Urinary bladder (tissue), 4 donors: ENCODE measurements around the gene NCK2. TPM values are rescaled to one million over a fixed set of nuclear protein-coding genes. Genes with fewer than 3 reads are reported as not detected.
A peak's percentile ranks its signal among the peaks of the same experiment; 100 is the strongest.

Source experiments
- DNase-seq: peaks from one replicate; pipeline ENCODE4 v3.0.0-alpha.2; 2015; ENCODE audit errors: extremely low spot score
- H3K27ac ChIP-seq: one replicate; pipeline ENCODE4 v1.5.1; 2013; ENCODE audit warnings: low read depth, mild to moderate bottlenecking, moderate library complexity
- H3K36me3 ChIP-seq: one replicate; pipeline ENCODE4 v1.6.1; 2013; ENCODE audit warnings: mild to moderate bottlenecking, moderate library complexity; ENCODE audit not compliant: insufficient read depth
- H3K4me1 ChIP-seq: one replicate; pipeline ENCODE4 v1.6.1; 2013; ENCODE audit warnings: mild to moderate bottlenecking, moderate library complexity; ENCODE audit not compliant: insufficient read depth
- H3K4me3 ChIP-seq: one replicate; pipeline ENCODE4 v1.5.1; 2013; ENCODE audit warnings: low read depth, low read length
- WGBS: extraction: QIAGEN DNeasy Blood & Tissue Kit; methylation state at CpG from one replicate; pipeline ENCODE4 v1.1.7; 2013; 5-methylcytosine and 5-hydroxymethylcytosine counted together
- polyA plus RNA-seq: library from polyadenylated mRNA; stranded (reverse); fragments of 200-250 nt; gene quantifications from one replicate; pipeline ENCODE4 v1.2.3, GENCODE V29; 2013
- total RNA-seq: library from RNA; depleted of rRNA; stranded (reverse); fragments of >200 nt; gene quantifications from one replicate; pipeline ENCODE4 v1.2.3, GENCODE V29; 2014
- donor health status: healthy with polysubstance abuse.
- donor health status: healthy.

NCK2 gene
- total and polyA plus RNA-seq, 2 donors: 31.5 to 64.8 TPM

- Histone ChIP-seq H3K4me3 (no peak overlapping the region), H3K27ac (peak overlapping the region; percentile 54), H3K4me1 (peaks cover 3% of the 10 kb centered on the region), H3K36me3 (no peaks in the 10 kb centered on the region)
- no peak for DNase-seq
- 39% methylated on average over 11 of the region's 11 CpGs for WGBS
These were observed 45.2 kb downstream of the NCK2 start for GRCh38 chr2:105789745-105790460.

GRCh38 chr2:105790461-105791149 is 45.9 kb downstream of the NCK2 start:
- no peak for DNase-seq
- WGBS: 66% methylated on average over 10 of the region's 10 CpGs
- Histone ChIP-seq H3K4me1 (peaks cover 3% of the 10 kb centered on the region), H3K4me3 (no peak overlapping the region), H3K27ac (peak overlapping the region; percentile 54), H3K36me3 (no peaks in the 10 kb centered on the region)

- 84% methylated on average over 12 of the region's 12 CpGs for WGBS
- no peak overlapping the region for H3K4me3 ChIP-seq
- peaks cover 3% of the 10 kb centered on the region for H3K4me1 ChIP-seq
- H3K36me3 ChIP-seq: no peaks in the 10 kb centered on the region
- no peak overlapping the region for H3K27ac ChIP-seq
- no peak for DNase-seq
These were observed 46.5 kb downstream of the NCK2 start for GRCh38 chr2:105791229-105791628.

DNA sequence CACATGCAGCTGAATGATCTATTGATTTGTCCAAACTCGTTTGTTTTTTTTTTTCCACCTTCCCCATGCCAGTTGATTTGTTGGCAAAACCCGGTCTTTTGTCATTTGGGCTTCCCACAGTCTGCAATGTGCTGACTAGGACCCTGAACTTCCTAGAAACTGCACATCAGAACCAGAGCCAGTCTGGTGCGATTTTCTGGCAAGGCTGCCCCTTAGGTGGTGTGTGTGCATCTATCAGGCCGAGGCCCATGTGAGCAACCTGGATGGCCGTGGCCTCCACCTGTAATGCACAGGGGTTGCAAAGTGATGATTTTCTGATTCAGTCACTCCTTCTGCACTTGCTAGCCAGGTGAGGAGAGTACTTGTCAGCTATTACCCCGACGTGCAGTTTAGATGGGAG is 47.8 kb downstream of the NCK2 start:
- Histone ChIP-seq H3K36me3 (no peaks in the 10 kb centered on the region), H3K4me3 (no peak overlapping the region), H3K4me1 (peaks cover 1% of the 10 kb centered on the region), H3K27ac (no peak overlapping the region)
- no peak for DNase-seq
- 93% methylated on average over 7 of the region's 7 CpGs for WGBS

DNA sequence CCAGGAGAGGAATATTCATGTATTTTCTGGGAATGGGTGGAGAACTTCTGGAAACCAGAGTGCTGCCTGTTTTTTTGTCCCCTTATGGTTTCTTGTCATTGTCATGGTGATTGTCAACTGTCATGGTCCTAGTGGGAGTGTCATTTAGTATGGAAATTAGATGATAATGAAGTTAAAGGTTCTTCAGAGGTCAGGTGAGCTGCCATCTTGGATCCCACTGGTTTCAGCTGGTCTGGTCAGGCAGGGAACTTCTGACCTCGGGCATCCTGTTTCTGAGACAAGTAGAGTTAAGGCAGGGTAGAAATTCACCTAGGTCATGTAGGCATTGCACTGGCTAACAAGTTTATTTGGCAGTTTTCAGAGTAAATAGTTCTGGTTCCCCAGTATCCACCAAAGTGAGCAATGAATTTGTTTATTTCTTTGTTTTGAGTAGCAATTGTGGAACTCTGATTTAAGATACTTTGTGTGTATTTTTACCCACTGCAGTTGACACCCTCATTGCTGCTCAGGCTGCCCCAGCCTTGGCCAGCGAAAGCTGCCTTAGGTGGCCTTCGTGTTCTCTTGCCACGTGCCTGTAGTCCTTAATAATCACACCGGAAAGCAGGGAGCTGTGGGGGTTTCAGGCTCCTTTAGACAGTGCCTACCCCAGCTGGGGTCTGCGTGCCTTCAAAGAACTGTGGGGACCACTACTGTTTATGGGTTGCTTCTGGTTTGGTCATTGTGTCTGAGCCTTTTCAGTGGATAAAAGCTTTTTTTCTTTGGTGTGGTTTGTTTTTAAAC is 48.7 kb downstream of the NCK2 start:
- DNase-seq: no peak
- 95% methylated on average over 6 of the region's 6 CpGs for WGBS
- no peaks in the 10 kb centered on the region for H3K4me1 ChIP-seq
- H3K36me3 ChIP-seq: no peaks in the 10 kb centered on the region
- H3K4me3 ChIP-seq: no peak overlapping the region
- no peak overlapping the region for H3K27ac ChIP-seq

DNA sequence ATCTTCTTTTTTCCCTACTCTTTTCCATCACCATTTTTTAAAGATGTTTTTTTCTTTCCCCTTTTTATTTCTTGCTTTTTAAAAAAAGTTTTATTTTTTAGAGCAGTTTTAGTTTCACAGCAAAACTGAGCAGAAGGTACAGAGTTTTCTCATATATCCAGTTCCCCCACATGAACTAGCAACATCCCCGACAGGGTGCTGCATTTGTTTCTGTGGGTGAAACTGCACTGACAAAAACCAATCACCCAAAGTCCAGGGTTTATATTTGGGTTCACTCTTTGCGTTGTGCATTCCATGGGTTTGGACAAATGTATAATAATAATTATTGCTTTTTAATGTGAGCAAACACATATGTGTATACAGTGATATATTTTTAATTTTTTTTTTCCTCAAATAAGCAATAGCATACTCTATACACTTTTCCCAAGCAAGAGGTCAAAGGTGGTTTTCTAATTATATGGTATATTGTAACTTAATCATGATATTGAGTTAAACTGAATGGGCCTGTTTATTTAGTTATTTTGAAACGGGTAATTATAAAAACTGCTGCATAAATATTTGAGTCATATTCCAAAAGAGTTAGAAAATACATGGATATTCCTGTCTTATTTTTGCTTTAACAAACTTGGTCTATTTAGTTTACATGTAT is 50.3 kb downstream of the NCK2 start:
- H3K4me1 ChIP-seq: no peaks in the 10 kb centered on the region
- WGBS: 56% methylated on average over 3 of the region's 3 CpGs

GRCh38 chr2:105795575-105795934 is 50.8 kb downstream of the NCK2 start:
- DNase-seq: no peak
- 32% methylated on average over 9 of the region's 9 CpGs for WGBS
- no peaks in the 10 kb centered on the region for H3K36me3 ChIP-seq
- no peak overlapping the region for H3K27ac ChIP-seq
- H3K4me3 ChIP-seq: no peak overlapping the region
- no peaks in the 10 kb centered on the region for H3K4me1 ChIP-seq

More for the DNA sequence above, 50.3 kb downstream of the NCK2 start:
- no peak overlapping the region for H3K27ac ChIP-seq
- no peak for DNase-seq
- H3K36me3 ChIP-seq: no peaks in the 10 kb centered on the region
- no peak overlapping the region for H3K4me3 ChIP-seq

DNA sequence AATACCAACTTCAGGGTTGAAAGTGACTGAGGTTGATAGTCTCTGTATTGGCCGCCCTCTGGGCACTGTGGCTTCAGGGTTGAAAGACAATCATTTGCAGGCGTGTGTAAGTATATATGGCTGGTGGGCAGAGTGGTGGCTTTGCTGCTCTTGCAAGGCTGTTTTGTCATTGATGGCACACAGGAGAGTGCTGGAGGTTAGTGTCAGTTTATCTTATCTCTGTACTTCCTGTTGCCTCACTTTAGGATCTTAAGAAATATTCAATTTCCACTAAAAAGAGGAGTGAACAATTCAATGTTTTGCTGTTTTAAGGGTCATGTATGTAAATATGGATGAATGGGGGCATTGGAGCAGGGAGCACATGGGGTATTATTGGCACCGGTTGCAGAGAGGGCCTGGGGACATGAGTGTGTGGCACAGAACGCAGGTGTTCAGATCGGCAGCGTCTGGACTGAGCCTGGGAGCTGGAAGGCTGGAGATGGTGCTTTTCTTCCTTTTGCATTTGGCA is 51.5 kb downstream of the NCK2 start:
- 63% methylated on average over 6 of the region's 6 CpGs for WGBS
- H3K4me3 ChIP-seq: no peak overlapping the region
- H3K36me3 ChIP-seq: no peaks in the 10 kb centered on the region
- DNase-seq: no peak
- H3K4me1 ChIP-seq: no peaks in the 10 kb centered on the region
- H3K27ac ChIP-seq: no peak overlapping the region

GRCh38 chr2:105796791-105797190 is 52.1 kb downstream of the NCK2 start:
- H3K4me3 ChIP-seq: no peak overlapping the region
- H3K36me3 ChIP-seq: no peaks in the 10 kb centered on the region
- DNase-seq: no peak
- H3K27ac ChIP-seq: peak overlapping the region; percentile 26
- no peaks in the 10 kb centered on the region for H3K4me1 ChIP-seq

DNA sequence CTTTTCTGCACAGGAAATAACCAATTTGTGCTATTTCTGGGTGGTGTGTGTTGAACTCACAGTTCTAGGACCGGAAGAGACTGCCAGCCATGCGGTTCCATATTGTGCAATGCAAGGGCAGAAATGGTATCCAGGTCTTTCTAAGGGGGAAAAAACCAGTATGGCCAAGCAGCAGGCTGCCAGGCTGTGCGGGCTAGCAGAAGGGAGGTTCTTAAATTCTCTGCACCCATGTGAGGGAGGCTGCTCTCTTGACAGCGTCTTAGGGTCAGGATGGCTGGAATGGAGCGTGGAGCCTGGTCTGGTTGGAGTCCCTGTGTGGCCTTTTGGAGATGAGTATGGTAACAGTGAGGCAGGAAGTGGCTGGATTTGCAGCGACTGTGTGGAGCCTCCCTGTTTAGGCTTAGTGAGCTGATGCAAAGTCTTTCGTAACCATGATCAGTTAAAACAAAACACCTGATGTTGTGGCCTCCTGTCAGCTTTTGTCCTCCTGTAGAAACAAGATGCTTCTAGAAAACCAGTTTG is 52.6 kb downstream of the NCK2 start:
- Histone ChIP-seq H3K27ac (peak overlapping the region; percentile 49), H3K4me1 (no peaks in the 10 kb centered on the region), H3K36me3 (no peaks in the 10 kb centered on the region), H3K4me3 (no peak overlapping the region)
- DNase-seq: no peak
- WGBS: 62% methylated on average over 7 of the region's 7 CpGs

DNA sequence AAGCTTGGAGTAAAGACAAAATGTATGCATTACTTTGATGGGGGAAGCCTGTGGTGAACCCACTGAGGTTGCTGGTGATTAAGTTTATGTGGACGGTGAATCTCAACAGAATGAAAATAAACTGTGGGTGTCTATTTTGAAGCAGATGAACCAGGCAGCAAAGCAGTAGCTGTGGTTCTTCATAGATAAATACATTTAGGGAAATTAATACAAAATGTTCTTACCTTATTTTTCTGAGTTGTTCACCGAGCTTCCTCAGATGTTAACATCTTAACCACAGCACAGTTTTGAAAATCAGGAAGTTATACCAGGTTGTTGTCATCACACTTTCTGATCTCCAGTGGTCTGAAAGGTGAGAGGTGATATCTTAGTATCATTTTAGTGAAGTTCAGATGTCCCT is 53.9 kb downstream of the NCK2 start:
- no peak for DNase-seq
- no peak overlapping the region for H3K27ac ChIP-seq
- no peaks in the 10 kb centered on the region for H3K36me3 ChIP-seq
- no peak overlapping the region for H3K4me3 ChIP-seq
- no peaks in the 10 kb centered on the region for H3K4me1 ChIP-seq
- WGBS: 63% methylated on average over 2 of the region's 2 CpGs

DNA sequence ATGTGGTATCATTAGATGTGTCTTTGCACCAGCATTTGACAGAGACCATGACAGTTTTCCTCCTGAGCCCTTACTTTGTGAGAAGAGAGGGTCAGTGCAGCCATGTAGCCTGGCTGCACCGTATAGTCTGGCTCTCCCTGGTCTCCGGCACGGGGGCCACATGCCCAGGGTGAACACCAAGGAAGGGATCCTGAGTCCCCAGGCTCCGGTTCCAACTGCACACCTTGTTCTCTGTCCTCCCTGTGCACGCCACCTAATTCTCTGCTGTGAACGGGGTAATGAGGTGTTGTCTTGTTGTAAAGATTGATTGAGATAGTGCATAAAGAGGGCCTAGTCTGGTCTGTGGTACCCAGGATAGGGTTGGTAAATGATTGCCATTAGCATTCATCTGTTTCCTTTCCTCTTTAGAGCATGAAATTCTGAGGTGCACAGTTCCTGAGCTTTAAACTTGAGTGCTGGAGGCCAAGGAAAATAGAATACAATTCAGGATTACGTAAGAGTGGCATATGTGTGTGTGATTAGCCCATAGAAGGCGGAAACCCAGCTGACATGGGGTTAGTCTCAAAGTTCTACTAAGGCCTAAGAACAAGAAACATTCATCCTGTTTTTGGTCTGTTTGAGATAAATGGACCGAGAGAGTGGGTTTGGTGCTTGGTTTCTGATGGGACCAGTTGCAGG is 55.5 kb downstream of the NCK2 start:
- 94% methylated on average over 9 of the region's 9 CpGs for WGBS
- Histone ChIP-seq H3K4me3 (no peak overlapping the region), H3K4me1 (no peaks in the 10 kb centered on the region), H3K27ac (no peak overlapping the region), H3K36me3 (no peaks in the 10 kb centered on the region)
- no peak for DNase-seq
